H1 (cell line): ENCODE results near the gene SPARC. TPM values are rescaled to one million over a fixed set of nuclear protein-coding genes. Genes with fewer than 3 reads are reported as not detected.

ENCODE experiments used
- POLR2AphosphoS5 ChIP-seq: IDR thresholded peaks from 2 replicates; pipeline ENCODE4 v1.6.1; 2011; ENCODE audit warnings: low read depth, low read length
- polyA plus RNA-seq, 7 experiments: library from polyadenylated mRNA; depleted of rRNA in 3 of 7; stranded (reverse) in 5 of 7; unstranded in 2 of 7; fragments of >200 nt in 5 of 7; fragments of 200-250 nt in 2 of 7; gene quantifications; 1 replicate in 5 of 7; 2 replicates in 1 of 7; 4 replicates in 1 of 7; pipeline versions ENCODE4 v1.2.1 to v1.2.3, GENCODE V29; 2011 to 2013; ENCODE audit warnings: missing spikeins in 2 of 7, mixed read lengths in 2 of 7
- total RNA-seq: library from RNA; stranded (reverse); fragmentation: NEBNext Ultra II Directional; extraction: Animal tissue kit (Norgen Biotek cat#: 25700); gene quantifications from 2 replicates; pipeline ENCODE4 v1.2.1, GENCODE V29; 2021
- TF ChIP-seq, protein P1 (sequence below): fragments of 300-600 bp; sonication (generic); IDR thresholded peaks from 2 replicates; pipeline ENCODE4 v1.7.1; 2012; ENCODE audit warnings: low read length, moderate library complexity, mild to moderate bottlenecking, inconsistent platforms; ENCODE audit not compliant: insufficient replicate concordance

The SPARC gene
- total and polyA plus RNA-seq, 2 of the 8 experiments (the other 6 are each of a cell fraction or from before 2014, with no cell fraction given): 375 to 438 TPM

DNA sequence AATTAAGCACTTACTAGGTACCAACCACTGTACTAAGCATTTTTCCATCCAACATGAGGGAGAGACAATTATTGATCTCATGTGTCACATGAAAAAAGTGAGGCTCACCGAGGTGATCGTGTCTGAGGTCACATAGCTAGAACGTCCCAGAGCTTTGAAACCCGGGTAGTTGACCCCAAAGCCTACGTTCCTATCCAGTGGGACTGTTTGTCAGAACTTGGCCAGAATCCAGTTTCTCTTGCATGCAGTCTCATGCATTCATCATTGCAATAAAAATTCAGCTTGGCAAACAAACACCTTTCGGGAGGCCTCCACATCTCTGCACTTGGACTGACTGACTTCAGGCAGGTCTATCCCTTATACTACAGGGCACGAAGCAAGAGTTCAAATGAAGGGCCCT lies 72.2 kb downstream of the SPARC start (continued):
- TF ChIP-seq, protein P1, sequence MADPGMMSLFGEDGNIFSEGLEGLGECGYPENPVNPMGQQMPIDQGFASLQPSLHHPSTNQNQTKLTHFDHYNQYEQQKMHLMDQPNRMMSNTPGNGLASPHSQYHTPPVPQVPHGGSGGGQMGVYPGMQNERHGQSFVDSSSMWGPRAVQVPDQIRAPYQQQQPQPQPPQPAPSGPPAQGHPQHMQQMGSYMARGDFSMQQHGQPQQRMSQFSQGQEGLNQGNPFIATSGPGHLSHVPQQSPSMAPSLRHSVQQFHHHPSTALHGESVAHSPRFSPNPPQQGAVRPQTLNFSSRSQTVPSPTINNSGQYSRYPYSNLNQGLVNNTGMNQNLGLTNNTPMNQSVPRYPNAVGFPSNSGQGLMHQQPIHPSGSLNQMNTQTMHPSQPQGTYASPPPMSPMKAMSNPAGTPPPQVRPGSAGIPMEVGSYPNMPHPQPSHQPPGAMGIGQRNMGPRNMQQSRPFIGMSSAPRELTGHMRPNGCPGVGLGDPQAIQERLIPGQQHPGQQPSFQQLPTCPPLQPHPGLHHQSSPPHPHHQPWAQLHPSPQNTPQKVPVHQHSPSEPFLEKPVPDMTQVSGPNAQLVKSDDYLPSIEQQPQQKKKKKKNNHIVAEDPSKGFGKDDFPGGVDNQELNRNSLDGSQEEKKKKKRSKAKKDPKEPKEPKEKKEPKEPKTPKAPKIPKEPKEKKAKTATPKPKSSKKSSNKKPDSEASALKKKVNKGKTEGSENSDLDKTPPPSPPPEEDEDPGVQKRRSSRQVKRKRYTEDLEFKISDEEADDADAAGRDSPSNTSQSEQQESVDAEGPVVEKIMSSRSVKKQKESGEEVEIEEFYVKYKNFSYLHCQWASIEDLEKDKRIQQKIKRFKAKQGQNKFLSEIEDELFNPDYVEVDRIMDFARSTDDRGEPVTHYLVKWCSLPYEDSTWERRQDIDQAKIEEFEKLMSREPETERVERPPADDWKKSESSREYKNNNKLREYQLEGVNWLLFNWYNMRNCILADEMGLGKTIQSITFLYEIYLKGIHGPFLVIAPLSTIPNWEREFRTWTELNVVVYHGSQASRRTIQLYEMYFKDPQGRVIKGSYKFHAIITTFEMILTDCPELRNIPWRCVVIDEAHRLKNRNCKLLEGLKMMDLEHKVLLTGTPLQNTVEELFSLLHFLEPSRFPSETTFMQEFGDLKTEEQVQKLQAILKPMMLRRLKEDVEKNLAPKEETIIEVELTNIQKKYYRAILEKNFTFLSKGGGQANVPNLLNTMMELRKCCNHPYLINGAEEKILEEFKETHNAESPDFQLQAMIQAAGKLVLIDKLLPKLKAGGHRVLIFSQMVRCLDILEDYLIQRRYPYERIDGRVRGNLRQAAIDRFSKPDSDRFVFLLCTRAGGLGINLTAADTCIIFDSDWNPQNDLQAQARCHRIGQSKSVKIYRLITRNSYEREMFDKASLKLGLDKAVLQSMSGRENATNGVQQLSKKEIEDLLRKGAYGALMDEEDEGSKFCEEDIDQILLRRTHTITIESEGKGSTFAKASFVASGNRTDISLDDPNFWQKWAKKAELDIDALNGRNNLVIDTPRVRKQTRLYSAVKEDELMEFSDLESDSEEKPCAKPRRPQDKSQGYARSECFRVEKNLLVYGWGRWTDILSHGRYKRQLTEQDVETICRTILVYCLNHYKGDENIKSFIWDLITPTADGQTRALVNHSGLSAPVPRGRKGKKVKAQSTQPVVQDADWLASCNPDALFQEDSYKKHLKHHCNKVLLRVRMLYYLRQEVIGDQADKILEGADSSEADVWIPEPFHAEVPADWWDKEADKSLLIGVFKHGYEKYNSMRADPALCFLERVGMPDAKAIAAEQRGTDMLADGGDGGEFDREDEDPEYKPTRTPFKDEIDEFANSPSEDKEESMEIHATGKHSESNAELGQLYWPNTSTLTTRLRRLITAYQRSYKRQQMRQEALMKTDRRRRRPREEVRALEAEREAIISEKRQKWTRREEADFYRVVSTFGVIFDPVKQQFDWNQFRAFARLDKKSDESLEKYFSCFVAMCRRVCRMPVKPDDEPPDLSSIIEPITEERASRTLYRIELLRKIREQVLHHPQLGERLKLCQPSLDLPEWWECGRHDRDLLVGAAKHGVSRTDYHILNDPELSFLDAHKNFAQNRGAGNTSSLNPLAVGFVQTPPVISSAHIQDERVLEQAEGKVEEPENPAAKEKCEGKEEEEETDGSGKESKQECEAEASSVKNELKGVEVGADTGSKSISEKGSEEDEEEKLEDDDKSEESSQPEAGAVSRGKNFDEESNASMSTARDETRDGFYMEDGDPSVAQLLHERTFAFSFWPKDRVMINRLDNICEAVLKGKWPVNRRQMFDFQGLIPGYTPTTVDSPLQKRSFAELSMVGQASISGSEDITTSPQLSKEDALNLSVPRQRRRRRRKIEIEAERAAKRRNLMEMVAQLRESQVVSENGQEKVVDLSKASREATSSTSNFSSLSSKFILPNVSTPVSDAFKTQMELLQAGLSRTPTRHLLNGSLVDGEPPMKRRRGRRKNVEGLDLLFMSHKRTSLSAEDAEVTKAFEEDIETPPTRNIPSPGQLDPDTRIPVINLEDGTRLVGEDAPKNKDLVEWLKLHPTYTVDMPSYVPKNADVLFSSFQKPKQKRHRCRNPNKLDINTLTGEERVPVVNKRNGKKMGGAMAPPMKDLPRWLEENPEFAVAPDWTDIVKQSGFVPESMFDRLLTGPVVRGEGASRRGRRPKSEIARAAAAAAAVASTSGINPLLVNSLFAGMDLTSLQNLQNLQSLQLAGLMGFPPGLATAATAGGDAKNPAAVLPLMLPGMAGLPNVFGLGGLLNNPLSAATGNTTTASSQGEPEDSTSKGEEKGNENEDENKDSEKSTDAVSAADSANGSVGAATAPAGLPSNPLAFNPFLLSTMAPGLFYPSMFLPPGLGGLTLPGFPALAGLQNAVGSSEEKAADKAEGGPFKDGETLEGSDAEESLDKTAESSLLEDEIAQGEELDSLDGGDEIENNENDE: no peak
- no peak for TF ChIP-seq POLR2AphosphoS5
